HepG2 (cell line): ENCODE measurements around the gene RERE. TPM values are rescaled to one million over a fixed set of nuclear protein-coding genes. Genes with fewer than 3 reads are reported as not detected.

Source experiments
- ARID5B ChIP-seq: IDR thresholded peaks from 2 replicates; pipeline ENCODE4 v1.4.0; 2020; ENCODE audit warnings: mild to moderate bottlenecking, missing genetic modification reagents
- CENPT ChIP-seq: sonication (generic); formaldehyde crosslinking; IDR thresholded peaks from 2 replicates; pipeline ENCODE4 v1.8.0; 2022; ENCODE audit warnings: low read depth, mild to moderate bottlenecking, moderate library complexity, missing genetic modification reagents
- CSRNP1 ChIP-seq: sonication (generic); formaldehyde crosslinking; IDR thresholded peaks from 2 replicates; pipeline ENCODE4 v1.8.1; 2023; ENCODE audit warnings: mild to moderate bottlenecking, missing genetic modification reagents
- ESRRA ChIP-seq: sonication (generic); formaldehyde crosslinking; IDR thresholded peaks from 2 replicates; pipeline ENCODE4 v1.5.1; 2020; ENCODE audit warnings: mild to moderate bottlenecking, low read depth, missing genetic modification reagents
- HMGA1 ChIP-seq: sonication (generic); formaldehyde crosslinking; conservative IDR thresholded peaks from 2 replicates; pipeline ENCODE4 v1.4.0; 2020; ENCODE audit warnings: missing genetic modification reagents
- HNF4G ChIP-seq, 2 experiments: sonication (generic) in 1 of 2; formaldehyde crosslinking in 1 of 2; IDR thresholded peaks; 2 replicates each; pipeline versions ENCODE4 v1.4.0 to v1.6.1; 2011 to 2020; ENCODE audit warnings: borderline replicate concordance in 2 of 2, low read depth in 2 of 2, mild to moderate bottlenecking in 2 of 2, low read length in 1 of 2, missing genetic modification reagents in 1 of 2, moderate library complexity in 1 of 2
- HOXA9 ChIP-seq: sonication (generic); formaldehyde crosslinking; IDR thresholded peaks from 2 replicates; pipeline ENCODE4 v1.8.1; 2022; ENCODE audit warnings: missing genetic modification reagents, mild to moderate bottlenecking, moderate library complexity, borderline replicate concordance
- PRPF4 ChIP-seq: fragments of 200-400 bp; formaldehyde crosslinking; IDR thresholded peaks from 2 replicates; pipeline ENCODE4 v1.6.1; 2016; ENCODE audit warnings: low read length, low read depth; ENCODE audit not compliant: poor library complexity, severe bottlenecking
- WIZ ChIP-seq: sonication (generic); formaldehyde crosslinking; IDR thresholded peaks from 2 replicates; pipeline ENCODE4 v1.5.1; 2020; ENCODE audit warnings: mild to moderate bottlenecking, missing genetic modification reagents
- ZBTB21 ChIP-seq: sonication (generic); formaldehyde crosslinking; IDR thresholded peaks from 2 replicates; pipeline ENCODE4 v1.4.0; 2020; ENCODE audit warnings: missing genetic modification reagents
- ZBTB42 ChIP-seq: sonication (generic); formaldehyde crosslinking; IDR thresholded peaks from 2 replicates; pipeline ENCODE4 v1.5.0; 2020; ENCODE audit warnings: mild to moderate bottlenecking, missing genetic modification reagents
- ZBTB43 ChIP-seq: sonication (generic); formaldehyde crosslinking; conservative IDR thresholded peaks from 2 replicates; pipeline ENCODE4 v1.4.0; 2020; ENCODE audit warnings: missing genetic modification reagents
- ZC3H4 ChIP-seq: sonication (generic); formaldehyde crosslinking; IDR thresholded peaks from 2 replicates; pipeline ENCODE4 v1.4.0; 2020; ENCODE audit warnings: missing genetic modification reagents, borderline replicate concordance
- ZNF24 ChIP-seq: fragments of 450-650 bp; IDR thresholded peaks from 2 replicates; pipeline ENCODE4 v1.6.1; 2017; ENCODE audit warnings: antibody characterized with exemption, mild to moderate bottlenecking
- ZNF343 ChIP-seq: sonication (generic); formaldehyde crosslinking; IDR thresholded peaks from 2 replicates; pipeline ENCODE4 v1.4.0; 2020; ENCODE audit warnings: mild to moderate bottlenecking, missing genetic modification reagents
- ZNF629 ChIP-seq: sonication (generic); formaldehyde crosslinking; conservative IDR thresholded peaks from 2 replicates; pipeline ENCODE4 v1.5.0; 2020; ENCODE audit warnings: missing genetic modification reagents
- ZNF746 ChIP-seq: sonication (generic); formaldehyde crosslinking; IDR thresholded peaks from 2 replicates; pipeline ENCODE4 v1.8.0; 2022; ENCODE audit warnings: mild to moderate bottlenecking, missing genetic modification reagents
- ZNF879 ChIP-seq: sonication (generic); formaldehyde crosslinking; IDR thresholded peaks from 2 replicates; pipeline ENCODE4 v1.8.1; 2023; ENCODE audit warnings: missing genetic modification reagents
- ZXDC ChIP-seq: sonication (generic); formaldehyde crosslinking; IDR thresholded peaks from 2 replicates; pipeline ENCODE4 v1.5.0; 2020; ENCODE audit warnings: mild to moderate bottlenecking, missing genetic modification reagents
- polyA plus RNA-seq, 8 experiments: library from polyadenylated mRNA; depleted of rRNA in 3 of 8; stranded (reverse) in 7 of 8; unstranded in 1 of 8; fragments of >200 nt; fragmentation: Illumina TruSeq in 4 of 8; extraction: Trizol in 4 of 8; gene quantifications; 2 replicates each; pipeline versions ENCODE4 v1.2.1 to v1.2.3, GENCODE V29; 2011 to 2016; ENCODE audit warnings: low read depth in 4 of 8, missing spikeins in 1 of 8, mixed read lengths in 1 of 8; ENCODE audit not compliant: insufficient read depth in 1 of 8
- total RNA-seq, 5 experiments: library from RNA; depleted of rRNA; stranded (reverse); fragments of >200 nt; fragmentation: Illumina TruSeq; extraction: Trizol; gene quantifications; 2 replicates each; pipeline ENCODE4 v1.2.3, GENCODE V29; 2016; ENCODE audit warnings: low read depth in 1 of 5

Gene RERE
- total and polyA plus RNA-seq, 2 of the 13 experiments (the other 11 are each of a cell fraction or from before 2014, with no cell fraction given), result 18.3 to 21.9 TPM

- no peak for TF ChIP-seq ZXDC (CRISPR knock-in tag)
- TF ChIP-seq ZBTB43, result no peak
- TF ChIP-seq HNF4G (IDR thresholded peaks at IDR 0.05; ENCODE audit: borderline replicate concordance, low read depth, low read length), result no peak; the same call in 1 of the 2 replicates
- TF ChIP-seq HNF4G (CRISPR knock-in tag; IDR thresholded peaks at IDR 0.05; ENCODE audit: borderline replicate concordance, low read depth), result no peak
- TF ChIP-seq ZNF879 (CRISPR knock-in tag), result no peak
- no peak for TF ChIP-seq ZNF629 (CRISPR knock-in tag)
- TF ChIP-seq ZBTB21, result no peak
- no peak for TF ChIP-seq WIZ
- no peak; the same call in 1 of the 2 replicates for TF ChIP-seq ZC3H4
- TF ChIP-seq ZBTB42, result no peak
- no peak for TF ChIP-seq HMGA1
- no peak for TF ChIP-seq ZNF24
- no peak for TF ChIP-seq HOXA9 (CRISPR knock-in tag)
- TF ChIP-seq PRPF4, result no peak
- TF ChIP-seq ZNF746 (CRISPR knock-in tag), result no peak
- 0 out of 2 replicates have a peak, but pooled peaks have one; percentile 31 for TF ChIP-seq ARID5B (CRISPR knock-in tag)
- no peak for TF ChIP-seq CSRNP1 (CRISPR knock-in tag)
- no peak for TF ChIP-seq CENPT
- TF ChIP-seq ZNF343 (CRISPR knock-in tag), result no peak
- TF ChIP-seq ESRRA (CRISPR knock-in tag), result no peak
Observed at GRCh38 chr1:8817412-8818324, at the start of gene RERE (continued).
